ENCODE measurements around the gene TUBA4B.

The TUBA4B gene

GRCh38 chr2:219252900-219253752 is at the start of gene TUBA4B:
Gene TUBA4B, plus strand, starts transcription at chr2:219253243. Its CDS starts 165 bp downstream, at chr2:219253408.
- DNase-seq (ENCODE audit: low read depth), result peak; percentile 44

GRCh38 chr2:219204425-219205164 is 48.4 kb upstream of the TUBA4B start:
- DNase-seq (ENCODE audit: low read depth), result no peak

GRCh38 chr2:219205165-219205538 is 47.9 kb upstream of the TUBA4B start:
- DNase-seq (ENCODE audit: low read depth), result no peak

- DNase-seq (ENCODE audit: low read depth), result no peak
These were observed 47.1 kb upstream of the TUBA4B start for GRCh38 chr2:219205981-219206327.

GRCh38 chr2:219206328-219207133 is 46.5 kb upstream of the TUBA4B start, which contains the start of gene ZFAND2B:
Gene ZFAND2B, plus strand, starts transcription at chr2:219206782. Its CDS starts 206 bp downstream, at chr2:219206988.
- DNase-seq (ENCODE audit: low read depth), result peak; percentile 93

GRCh38 chr2:219207134-219207883 is 45.7 kb upstream of the TUBA4B start:
- DNase-seq (ENCODE audit: low read depth), result no peak

- DNase-seq (ENCODE audit: low read depth), result peak; percentile 66
These were observed 44.9 kb upstream of the TUBA4B start for GRCh38 chr2:219207884-219208740.

- DNase-seq (ENCODE audit: low read depth), result no peak
These were observed 43.5 kb upstream of the TUBA4B start for GRCh38 chr2:219209236-219210195.

GRCh38 chr2:219210196-219210885 is 42.7 kb upstream of the TUBA4B start:
- DNase-seq (ENCODE audit: low read depth), result no peak

- DNase-seq (ENCODE audit: low read depth), result no peak
These were observed 42.1 kb upstream of the TUBA4B start for GRCh38 chr2:219210886-219211362.

- DNase-seq (ENCODE audit: low read depth), result no peak
These were observed 40.0 kb upstream of the TUBA4B start for GRCh38 chr2:219213026-219213415.

GRCh38 chr2:219213486-219214071 is 39.5 kb upstream of the TUBA4B start:
- no peak for DNase-seq (ENCODE audit: low read depth)

GRCh38 chr2:219214141-219214540 is 38.9 kb upstream of the TUBA4B start:
- no peak for DNase-seq (ENCODE audit: low read depth)

GRCh38 chr2:219214786-219215185 is 38.3 kb upstream of the TUBA4B start:
- DNase-seq (ENCODE audit: low read depth), result no peak

- no peak for DNase-seq (ENCODE audit: low read depth)
These were observed 37.0 kb upstream of the TUBA4B start for GRCh38 chr2:219215871-219216534.

- DNase-seq (ENCODE audit: low read depth), result no peak
These were observed 36.5 kb upstream of the TUBA4B start for GRCh38 chr2:219216535-219216915.

GRCh38 chr2:219218217-219218731 is 34.8 kb upstream of the TUBA4B start:
- peak; percentile 85 for DNase-seq (ENCODE audit: low read depth)

Data from EH (cell line).